Osteoblast (primary cell): ENCODE results near the gene MAP4K3. TPM values are rescaled to one million over a fixed set of nuclear protein-coding genes. Genes with fewer than 3 reads are reported as not detected.
A peak's percentile ranks its signal among the peaks of the same experiment; 100 is the strongest.

Source experiments
- DNase-seq: peaks from one replicate; pipeline ENCODE4 v3.0.0; 2011; ENCODE audit warnings: low spot score, mixed read lengths; ENCODE audit not compliant: insufficient read length; ENCODE audit errors: missing footprints
- H2AFZ ChIP-seq: 2 replicates; pipeline ENCODE4 v1.6.0; 2011; ENCODE audit warnings: mild to moderate bottlenecking, low read length
- H3K27ac ChIP-seq: 2 replicates; pipeline ENCODE4 v1.5.1; 2011; ENCODE audit warnings: mild to moderate bottlenecking, low read depth, low read length, moderate library complexity
- H3K27me3 ChIP-seq: 2 replicates; pipeline ENCODE4 v1.6.0; 2012; ENCODE audit warnings: mild to moderate bottlenecking, control low read depth, inconsistent platforms, low read length, moderate library complexity; ENCODE audit not compliant: insufficient read depth
- H3K36me3 ChIP-seq: 2 replicates; pipeline ENCODE4 v1.5.1; 2011; ENCODE audit warnings: mild to moderate bottlenecking, low read length, control low read depth, moderate library complexity; ENCODE audit not compliant: insufficient read depth
- H3K4me1 ChIP-seq: 2 replicates; pipeline ENCODE4 v1.5.1; 2011; ENCODE audit warnings: mild to moderate bottlenecking, low read length, control low read depth, moderate library complexity; ENCODE audit not compliant: insufficient read depth
- H3K4me2 ChIP-seq: 2 replicates; pipeline ENCODE4 v1.6.0; 2011; ENCODE audit warnings: mild to moderate bottlenecking, low read length; ENCODE audit not compliant: insufficient read depth
- H3K4me3 ChIP-seq: fragments of 200-600 bp; sonication (generic); 3 replicates; pipeline ENCODE4 v1.5.1; 2012; ENCODE audit warnings: mild to moderate bottlenecking, low read length, inconsistent platforms; ENCODE audit not compliant: insufficient read depth
- H3K79me2 ChIP-seq: 2 replicates; pipeline ENCODE4 v1.6.0; 2012; ENCODE audit warnings: mild to moderate bottlenecking, low read length, control low read depth, inconsistent platforms; ENCODE audit not compliant: insufficient read depth
- H3K9me3 ChIP-seq: 2 replicates; pipeline ENCODE4 v1.5.1; 2011; ENCODE audit warnings: low read depth, low read length, control low read depth
- H4K20me1 ChIP-seq: 2 replicates; pipeline ENCODE4 v1.6.0; 2012; ENCODE audit warnings: mild to moderate bottlenecking, low read length, control low read depth; ENCODE audit not compliant: insufficient read depth
- CTCF ChIP-seq: IDR thresholded peaks from 2 replicates; pipeline ENCODE4 v1.5.1; 2011; ENCODE audit warnings: mild to moderate bottlenecking, low read depth, low read length, moderate library complexity; ENCODE audit errors: extremely low read depth
- total RNA-seq: library from RNA; depleted of rRNA; stranded (reverse); fragments of >200 nt; gene quantifications from 2 replicates; pipeline ENCODE4 v1.2.3, GENCODE V29; 2012

MAP4K3 gene
- total RNA-seq, 1 donor: 51.8 TPM

- H3K4me2 ChIP-seq: no peak overlapping the region
- H3K27ac ChIP-seq: no peak overlapping the region
- DNase-seq: no peak
- no peaks in the 10 kb centered on the region for H3K27me3 ChIP-seq
- no peaks in the 10 kb centered on the region for H3K36me3 ChIP-seq
- no peaks in the 10 kb centered on the region for H3K9me3 ChIP-seq
- TF ChIP-seq CTCF: no peak
- H3K4me3 ChIP-seq: no peak overlapping the region
- peaks cover 91% of the 10 kb centered on the region for H3K79me2 ChIP-seq
- H4K20me1 ChIP-seq: peaks cover 41% of the 10 kb centered on the region
- H2AFZ ChIP-seq: no peak overlapping the region
- H3K4me1 ChIP-seq: peaks cover 6% of the 10 kb centered on the region
Measured at GRCh38 chr2:39395313-39395712, 41.8 kb downstream of the MAP4K3 start.

GRCh38 chr2:39394516-39394961 lies 42.5 kb downstream of the MAP4K3 start:
- no peaks in the 10 kb centered on the region for H3K9me3 ChIP-seq
- no peaks in the 10 kb centered on the region for H3K36me3 ChIP-seq
- no peak overlapping the region for H3K27ac ChIP-seq
- H3K4me1 ChIP-seq: peaks cover 6% of the 10 kb centered on the region
- H2AFZ ChIP-seq: no peak overlapping the region
- H3K4me2 ChIP-seq: no peak overlapping the region
- TF ChIP-seq CTCF: no peak
- peaks cover 91% of the 10 kb centered on the region for H3K79me2 ChIP-seq
- DNase-seq: peak; percentile 30
- H3K4me3 ChIP-seq: no peak overlapping the region
- H3K27me3 ChIP-seq: no peaks in the 10 kb centered on the region
- H4K20me1 ChIP-seq: peaks cover 42% of the 10 kb centered on the region

- Histone ChIP-seq H3K27me3 (no peaks in the 10 kb centered on the region), H4K20me1 (peaks cover 46% of the 10 kb centered on the region), H3K9me3 (no peaks in the 10 kb centered on the region), H3K79me2 (peaks cover 92% of the 10 kb centered on the region), H3K27ac (no peak overlapping the region), H3K4me1 (peaks cover 6% of the 10 kb centered on the region), H3K36me3 (no peaks in the 10 kb centered on the region), H3K4me2 (no peak overlapping the region), H2AFZ (no peak overlapping the region), H3K4me3 (no peak overlapping the region)
- DNase-seq: no peak
- TF ChIP-seq CTCF: no peak
Measured at GRCh38 chr2:39392672-39393071, 44.4 kb downstream of the MAP4K3 start.

- DNase-seq: no peak
- peaks cover 93% of the 10 kb centered on the region for H3K79me2 ChIP-seq
- no peak overlapping the region for H3K4me2 ChIP-seq
- peaks cover 6% of the 10 kb centered on the region for H3K4me1 ChIP-seq
- no peak overlapping the region for H2AFZ ChIP-seq
- no peaks in the 10 kb centered on the region for H3K9me3 ChIP-seq
- no peak overlapping the region for H3K27ac ChIP-seq
- H3K27me3 ChIP-seq: no peaks in the 10 kb centered on the region
- no peaks in the 10 kb centered on the region for H3K36me3 ChIP-seq
- H3K4me3 ChIP-seq: no peak overlapping the region
- no peak for TF ChIP-seq CTCF
- H4K20me1 ChIP-seq: peaks cover 43% of the 10 kb centered on the region
Measured at GRCh38 chr2:39390216-39390615, 46.9 kb downstream of the MAP4K3 start.
